ENCODE measurements around the gene CD4.

DNA sequence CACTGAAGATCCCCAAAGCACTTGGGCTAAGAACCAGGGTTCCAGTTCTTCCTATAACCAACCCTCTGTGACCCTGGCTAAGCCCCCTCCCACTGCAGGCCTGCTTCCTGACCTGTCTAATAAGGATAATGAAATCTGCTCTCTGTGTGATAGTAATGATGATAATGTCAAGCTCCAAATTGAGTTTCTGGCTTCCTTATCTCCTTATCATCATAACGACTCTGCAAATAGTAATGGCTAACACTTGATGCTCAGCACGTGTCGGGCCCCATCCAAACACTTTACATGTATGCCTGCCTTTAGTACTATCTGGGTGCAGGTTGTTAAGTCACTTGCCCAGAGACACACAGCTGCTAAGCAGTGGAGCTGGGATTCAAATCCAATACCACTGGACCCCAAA is 27.3 kb downstream of the CD4 start:
- TF ChIP-seq CTCF (tag by site-specific recombination; IDR thresholded peaks at IDR 0.05), result no peak
- no peak for TF ChIP-seq ZBTB7A (tag by site-specific recombination; IDR thresholded peaks at IDR 0.05; ENCODE audit: low read depth)
